Kidney (tissue), 14 donors: ENCODE data around the gene SNX1. TPM values are rescaled to one million over a fixed set of nuclear protein-coding genes. Genes with fewer than 3 reads are reported as not detected.
"Not testable (repeated sequence)": the region's sequence is repeated elsewhere in the genome, so short reads cannot be mapped to it uniquely, and the experiment has no call there.

ENCODE experiments used
- DNase-seq, 5 donors: peaks; one replicate each; pipeline ENCODE4 v3.0.0-alpha.2; 2013 to 2020
- FAIRE-seq: peaks from 2 replicates; lab custom pipeline; 2012; peaks lifted over from hg19 to GRCh38; lab: Jason Lieb, UNC
- H3K27ac ChIP-seq, 2 donors: one replicate each; pipeline ENCODE4 v1.7.0; 2013; ENCODE audit warnings: low read depth in 2 of 2, low read length in 2 of 2, inconsistent platforms in 1 of 2
- H3K27me3 ChIP-seq: one replicate; pipeline ENCODE4 v1.7.1; 2013; ENCODE audit warnings: low read length, inconsistent platforms; ENCODE audit not compliant: control insufficient read depth, insufficient read depth
- H3K36me3 ChIP-seq, 3 donors: one replicate each; pipeline versions ENCODE4 v1.7.0 to v1.7.1; 2013; ENCODE audit warnings: low read length in 3 of 3, control low read depth in 1 of 3, inconsistent platforms in 1 of 3; ENCODE audit not compliant: insufficient read depth in 3 of 3, control insufficient read depth in 2 of 3
- H3K4me1 ChIP-seq, 3 donors: one replicate each; pipeline versions ENCODE4 v1.7.0 to v1.7.1; 2013; ENCODE audit warnings: low read length in 3 of 3, inconsistent platforms in 1 of 3, low read depth in 1 of 3; ENCODE audit not compliant: control insufficient read depth in 2 of 3, insufficient read depth in 2 of 3
- H3K4me3 ChIP-seq, 3 donors: one replicate each; pipeline versions ENCODE4 v1.7.0 to v1.8.1; 2013; ENCODE audit warnings: low read length in 3 of 3, control low read depth in 1 of 3, inconsistent platforms in 1 of 3
- H3K9ac ChIP-seq, 3 donors: one replicate each; pipeline versions ENCODE4 v1.7.0 to v1.7.1; 2013; ENCODE audit warnings: low read length in 3 of 3, control low read depth in 1 of 3, inconsistent platforms in 1 of 3
- H3K9me3 ChIP-seq, 3 donors: one replicate each; pipeline versions ENCODE4 v1.7.0 to v1.7.1; 2013; ENCODE audit warnings: low read length in 3 of 3, control low read depth in 1 of 3, inconsistent platforms in 1 of 3; ENCODE audit not compliant: control insufficient read depth in 2 of 3, insufficient read depth in 1 of 3
- CTCF ChIP-seq: IDR thresholded peaks from 3 replicates; pipeline ENCODE4 v1.5.1; 2012; ENCODE audit warnings: mild to moderate bottlenecking, moderate library complexity, borderline replicate concordance; ENCODE audit not compliant: insufficient read depth; ENCODE audit errors: extremely low read depth
- intact Hi-C: fragments of 100-400 bp; cut with DNase I; formaldehyde crosslinking; loops from one replicate; pipeline ENCODE4 v1.11.1; 2022
- polyA plus RNA-seq: library from polyadenylated mRNA; stranded (reverse); fragments of 350-450 nt; fragmentation: Illumina TruSeq; extraction: RNeasy Lipid Tissue Mini Kit (QIAGEN cat#74804); gene quantifications from one replicate; pipeline ENCODE4 v1.2.3, GENCODE V29; 2014; ENCODE audit warnings: low read depth, low replicate concordance; ENCODE audit not compliant: insufficient read depth
- total RNA-seq: library from RNA; stranded (reverse); fragmentation: NEBNext Ultra II Directional; extraction: Animal tissue kit (Norgen Biotek cat#: 25700); gene quantifications from one replicate; pipeline ENCODE4 v1.2.1, GENCODE V29; 2021
- donor health status: control.
- donor health status: control.
- donor health status: control.
- donor health status: control.
- donor health status: control.
- donor health status: DM: yes; HTN: yes; CAD: no.
- donor health status: Normal renal cell carcinoma (clear cell type).

The SNX1 gene
- total and polyA plus RNA-seq, 2 donors from 2014 or later, result 81.2 to 148 TPM

GRCh38 chr15:64117759-64118487 is 22.1 kb downstream of the SNX1 start:
- Histone ChIP-seq H3K4me3 (no peak overlapping the region), H3K27ac (no peak overlapping the region), H3K4me1 (peaks cover 0 to 2% (median 0%) of the 10 kb centered on the region in 3 donors), H3K9me3 (no peaks in the 10 kb centered on the region), H3K9ac (no peak overlapping the region), H3K36me3 (peaks cover 8 to 49% (median 35%) of the 10 kb centered on the region in 3 donors), H3K27me3 (no peaks in the 10 kb centered on the region)
- no peak for DNase-seq
- intact Hi-C loops, result no loop called here
- no peak for FAIRE-seq
- TF ChIP-seq CTCF, result no peak

GRCh38 chr15:64120322-64120721 is 24.5 kb downstream of the SNX1 start:
- DNase-seq, intact Hi-C loops, H3K9ac ChIP-seq, H3K4me3 ChIP-seq, H3K27ac ChIP-seq, H3K9me3 ChIP-seq, H3K27me3 ChIP-seq, FAIRE-seq, H3K4me1 ChIP-seq: not testable (repeated sequence)
- H3K36me3 ChIP-seq, result peaks cover 10 to 59% (median 40%) of the 10 kb centered on the region in 3 donors

- no peaks in the 10 kb centered on the region for H3K4me1 ChIP-seq
- no peak overlapping the region for H3K27ac ChIP-seq
- peaks cover 14 to 55% (median 36%) of the 10 kb centered on the region in 3 donors for H3K36me3 ChIP-seq
- H3K9me3 ChIP-seq, result no peaks in the 10 kb centered on the region
- H3K9ac ChIP-seq, result no peak overlapping the region
- H3K4me3 ChIP-seq, result no peak overlapping the region
- FAIRE-seq (no peak), DNase-seq (no peak)
- no peaks in the 10 kb centered on the region for H3K27me3 ChIP-seq
- no peak for TF ChIP-seq CTCF
- intact Hi-C loops, result no loop called here
Measured at GRCh38 chr15:64121614-64122013, 25.8 kb downstream of the SNX1 start.

GRCh38 chr15:64122444-64122843 is 26.7 kb downstream of the SNX1 start:
- FAIRE-seq, result no peak
- Histone ChIP-seq H3K4me3 (no peak overlapping the region), H3K9me3 (no peaks in the 10 kb centered on the region), H3K27ac (no peak overlapping the region), H3K9ac (no peak overlapping the region), H3K4me1 (no peaks in the 10 kb centered on the region), H3K27me3 (no peaks in the 10 kb centered on the region), H3K36me3 (peaks cover 14 to 63% (median 42%) of the 10 kb centered on the region in 3 donors)
- no peak for TF ChIP-seq CTCF
- intact Hi-C loops, result no loop called here
- no peak for DNase-seq
